Measurements from ENCODE around the gene MINDY2. TPM values are rescaled to one million over a fixed set of nuclear protein-coding genes. Genes with fewer than 3 reads are reported as not detected.
A peak's percentile ranks its signal among the peaks of the same experiment; 100 is the strongest.

MINDY2 gene
- total RNA-seq, 1 donor from 2014 or later: 19.4 TPM

- no peak for TF ChIP-seq CTCF (IDR thresholded peaks at IDR 0.05)
- Mint-ChIP-seq H3K4me3 (ENCODE audit: unreplicated experiment) (peak overlapping the region; percentile 87), H3K4me1 (ENCODE audit: low read depth) (peaks cover 37% of the 10 kb centered on the region), H3K27me3 (ENCODE audit: low read depth) (no peaks in the 10 kb centered on the region), H3K36me3 (ENCODE audit: low read depth) (peaks cover 2% of the 10 kb centered on the region), H3K9me3 (ENCODE audit: low read depth) (no peaks in the 10 kb centered on the region), H3K27ac (ENCODE audit: unreplicated experiment) (peak overlapping the region; percentile 97)
- no peak for DNase-seq (ENCODE audit: low spot score)
Observed at GRCh38 chr15:58748040-58748851, 22.9 kb upstream of the MINDY2 start.

GRCh38 chr15:58748852-58749531, 22.1 kb upstream of the MINDY2 start:
- H3K27ac Mint-ChIP-seq (ENCODE audit: unreplicated experiment): peak overlapping the region; percentile 97

GRCh38 chr15:58749532-58750337, 21.4 kb upstream of the MINDY2 start, which contains the start of gene ADAM10:
ADAM10 (minus strand) TSS chr15:58749707; CDS start chr15:58749534, 173 bp downstream.
- H3K36me3 Mint-ChIP-seq (ENCODE audit: low read depth): peaks cover 2% of the 10 kb centered on the region
- TF ChIP-seq CTCF (IDR thresholded peaks at IDR 0.05): no peak
- H3K4me1 Mint-ChIP-seq (ENCODE audit: low read depth): peaks cover 32% of the 10 kb centered on the region
- peak within 1 kb of the TSS; percentile 97 for H3K27ac Mint-ChIP-seq (ENCODE audit: unreplicated experiment)
- no peaks in the 10 kb centered on the region for H3K9me3 Mint-ChIP-seq (ENCODE audit: low read depth)
- H3K4me3 Mint-ChIP-seq (ENCODE audit: unreplicated experiment): peak within 1 kb of the TSS; percentile 93
- peak; percentile 100 for DNase-seq (ENCODE audit: low spot score)
- H3K27me3 Mint-ChIP-seq (ENCODE audit: low read depth): no peaks in the 10 kb centered on the region

More at GRCh38 chr15:58748852-58749531, 22.1 kb upstream of the MINDY2 start:
- TF ChIP-seq CTCF (IDR thresholded peaks at IDR 0.05): peak; percentile 7
- Mint-ChIP-seq H3K27me3 (ENCODE audit: low read depth) (no peaks in the 10 kb centered on the region), H3K9me3 (ENCODE audit: low read depth) (no peaks in the 10 kb centered on the region), H3K4me1 (ENCODE audit: low read depth) (peaks cover 33% of the 10 kb centered on the region), H3K4me3 (ENCODE audit: unreplicated experiment) (peak overlapping the region; percentile 93), H3K36me3 (ENCODE audit: low read depth) (peaks cover 2% of the 10 kb centered on the region)
- DNase-seq (ENCODE audit: low spot score): no peak

GRCh38 chr15:58752716-58753115, 18.4 kb upstream of the MINDY2 start:
- peaks cover 13% of the 10 kb centered on the region for H3K4me1 Mint-ChIP-seq (ENCODE audit: low read depth)
- TF ChIP-seq CTCF (IDR thresholded peaks at IDR 0.05): no peak
- peaks cover 2% of the 10 kb centered on the region for H3K36me3 Mint-ChIP-seq (ENCODE audit: low read depth)
- DNase-seq (ENCODE audit: low spot score): no peak
- no peaks in the 10 kb centered on the region for H3K9me3 Mint-ChIP-seq (ENCODE audit: low read depth)
- no peak overlapping the region for H3K27ac Mint-ChIP-seq (ENCODE audit: unreplicated experiment)
- no peak overlapping the region for H3K4me3 Mint-ChIP-seq (ENCODE audit: unreplicated experiment)
- H3K27me3 Mint-ChIP-seq (ENCODE audit: low read depth): no peaks in the 10 kb centered on the region

GRCh38 chr15:58755350-58755749, 15.8 kb upstream of the MINDY2 start:
- H3K9me3 Mint-ChIP-seq (ENCODE audit: low read depth): no peaks in the 10 kb centered on the region
- no peak overlapping the region for H3K27ac Mint-ChIP-seq (ENCODE audit: unreplicated experiment)
- no peak overlapping the region for H3K4me3 Mint-ChIP-seq (ENCODE audit: unreplicated experiment)
- no peaks in the 10 kb centered on the region for H3K36me3 Mint-ChIP-seq (ENCODE audit: low read depth)
- no peak for DNase-seq (ENCODE audit: low spot score)
- TF ChIP-seq CTCF (IDR thresholded peaks at IDR 0.05): no peak
- peaks cover 3% of the 10 kb centered on the region for H3K4me1 Mint-ChIP-seq (ENCODE audit: low read depth)
- no peaks in the 10 kb centered on the region for H3K27me3 Mint-ChIP-seq (ENCODE audit: low read depth)

Measured in chondrocyte (in vitro differentiated cells).